ENCODE measurements around the gene CSNK1G3.

Gene CSNK1G3

DNA sequence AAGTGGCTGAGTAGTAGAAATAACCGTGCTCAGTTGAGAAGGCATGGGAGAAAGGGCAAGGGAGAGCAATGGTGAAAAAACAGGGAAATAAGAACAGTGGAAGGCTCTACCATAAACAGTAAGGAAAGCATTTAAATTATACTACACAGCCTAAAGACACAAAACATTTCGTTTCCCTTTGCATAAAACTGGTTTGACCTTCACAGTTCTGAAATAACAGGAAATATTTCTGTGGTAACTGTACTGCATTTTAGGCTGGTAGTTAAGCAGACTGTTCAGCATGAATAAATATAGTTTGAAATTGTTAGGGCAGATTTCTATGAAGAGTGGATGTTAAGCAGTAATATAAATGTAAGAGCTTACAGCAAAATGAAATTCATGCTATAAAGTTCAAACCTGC lies 147.5 kb downstream of the CSNK1G3 start:
- H3K14ac ChIP-seq (ENCODE audit: low read length): no peak overlapping the region
- H4K8ac ChIP-seq (ENCODE audit: low read depth, low read length): no peak overlapping the region
- H4K12ac ChIP-seq (ENCODE audit: low read depth, low read length): no peak overlapping the region
- H3K79me1 ChIP-seq (ENCODE audit: low read length): no peaks in the 10 kb centered on the region
- H3K4ac ChIP-seq (ENCODE audit: low read depth, low read length): no peak overlapping the region
- H3K4me2 ChIP-seq (ENCODE audit: low read length): no peak overlapping the region
- H3K9me3 ChIP-seq (ENCODE audit: insufficient read depth, low read depth, low read length): peaks cover 2% of the 10 kb centered on the region
- WGBS (ENCODE audit: extremely low coverage, insufficient coverage, insufficient read length): no CpG with 5 or more reads among the region's 2 CpGs
- H3K27me3 ChIP-seq (ENCODE audit: insufficient read depth, low read length): no peaks in the 10 kb centered on the region
- no peak overlapping the region for H3K4me3 ChIP-seq (ENCODE audit: low read depth, low read length)
- H3K4me1 ChIP-seq (ENCODE audit: control insufficient read depth in 1 of 2, insufficient read depth in 2 of 2, low read length in 2 of 2): no peaks in the 10 kb centered on the region
- no peaks in the 10 kb centered on the region for H3K79me2 ChIP-seq (ENCODE audit: control insufficient read depth, insufficient read depth, low read length, poor library complexity)
- no peak overlapping the region for H2BK5ac ChIP-seq (ENCODE audit: low read depth, low read length, poor library complexity)
- H3K9ac ChIP-seq (ENCODE audit: low read length): no peak overlapping the region
- no peak overlapping the region for H4K91ac ChIP-seq (ENCODE audit: low read depth, low read length)
- H2BK120ac ChIP-seq (ENCODE audit: insufficient read depth, low read length, poor library complexity): no peak overlapping the region
- no peak overlapping the region for H2BK12ac ChIP-seq (ENCODE audit: low read length)
- H2AK5ac ChIP-seq (ENCODE audit: low read length): no peak overlapping the region
- H3K36me3 ChIP-seq (ENCODE audit: control insufficient read depth in 1 of 2, insufficient read depth in 2 of 2, low read length in 2 of 2): no peaks in the 10 kb centered on the region
- DNase-seq: no peak
- no peak overlapping the region for H3K18ac ChIP-seq (ENCODE audit: low read length)
- no peak overlapping the region for H3K23ac ChIP-seq (ENCODE audit: low read length)
- no peak overlapping the region for H3K27ac ChIP-seq (ENCODE audit: low read depth, low read length)
- H2AFZ ChIP-seq (ENCODE audit: insufficient read depth, low read length, poor library complexity): no peak overlapping the region

DNA sequence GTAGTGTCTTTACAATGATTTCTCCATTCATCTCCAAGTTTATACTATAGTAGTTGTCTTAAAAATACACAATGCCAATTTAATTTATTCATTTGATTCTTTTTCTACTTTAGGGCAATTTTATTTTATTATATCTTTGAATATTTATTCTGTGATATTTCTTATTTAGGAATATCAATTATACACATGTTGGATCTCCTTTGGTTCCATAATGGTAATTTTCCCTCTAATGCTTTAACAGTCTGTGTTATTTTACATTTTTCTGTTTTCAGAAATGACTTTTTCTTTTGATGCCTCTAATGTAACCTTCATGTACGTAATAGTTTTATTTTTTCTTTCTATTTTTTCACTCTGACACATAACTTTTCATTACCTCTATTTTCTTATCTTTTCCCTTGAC lies 153.0 kb downstream of the CSNK1G3 start:
- no peak overlapping the region for H3K18ac ChIP-seq (ENCODE audit: low read length)
- no peak overlapping the region for H3K4me3 ChIP-seq (ENCODE audit: low read depth, low read length)
- no peak overlapping the region for H3K27ac ChIP-seq (ENCODE audit: low read depth, low read length)
- no peak overlapping the region for H2BK12ac ChIP-seq (ENCODE audit: low read length)
- no peak overlapping the region for H4K8ac ChIP-seq (ENCODE audit: low read depth, low read length)
- H3K79me1 ChIP-seq (ENCODE audit: low read length): no peaks in the 10 kb centered on the region
- no peak overlapping the region for H3K4ac ChIP-seq (ENCODE audit: low read depth, low read length)
- H3K27me3 ChIP-seq (ENCODE audit: insufficient read depth, low read length): no peaks in the 10 kb centered on the region
- no peak overlapping the region for H3K23ac ChIP-seq (ENCODE audit: low read length)
- no peak overlapping the region for H2BK5ac ChIP-seq (ENCODE audit: low read depth, low read length, poor library complexity)
- no peak overlapping the region for H4K91ac ChIP-seq (ENCODE audit: low read depth, low read length)
- no peak overlapping the region for H3K4me2 ChIP-seq (ENCODE audit: low read length)
- H3K79me2 ChIP-seq (ENCODE audit: control insufficient read depth, insufficient read depth, low read length, poor library complexity): no peaks in the 10 kb centered on the region
- H2BK120ac ChIP-seq (ENCODE audit: insufficient read depth, low read length, poor library complexity): no peak overlapping the region
- H3K4me1 ChIP-seq (ENCODE audit: control insufficient read depth in 1 of 2, insufficient read depth in 2 of 2, low read length in 2 of 2): no peaks in the 10 kb centered on the region
- no peaks in the 10 kb centered on the region for H3K36me3 ChIP-seq (ENCODE audit: control insufficient read depth in 1 of 2, insufficient read depth in 2 of 2, low read length in 2 of 2)
- no peak for DNase-seq
- no peak overlapping the region for H3K14ac ChIP-seq (ENCODE audit: low read length)
- no peak overlapping the region for H4K12ac ChIP-seq (ENCODE audit: low read depth, low read length)
- no peaks in the 10 kb centered on the region for H3K9me3 ChIP-seq (ENCODE audit: insufficient read depth, low read depth, low read length)
- no peak overlapping the region for H3K9ac ChIP-seq (ENCODE audit: low read length)
- H2AFZ ChIP-seq (ENCODE audit: insufficient read depth, low read length, poor library complexity): no peak overlapping the region
- no CpG with 5 or more reads among the region's 1 CpG for WGBS (ENCODE audit: extremely low coverage, insufficient coverage, insufficient read length)
- no peak overlapping the region for H2AK5ac ChIP-seq (ENCODE audit: low read length)

DNA sequence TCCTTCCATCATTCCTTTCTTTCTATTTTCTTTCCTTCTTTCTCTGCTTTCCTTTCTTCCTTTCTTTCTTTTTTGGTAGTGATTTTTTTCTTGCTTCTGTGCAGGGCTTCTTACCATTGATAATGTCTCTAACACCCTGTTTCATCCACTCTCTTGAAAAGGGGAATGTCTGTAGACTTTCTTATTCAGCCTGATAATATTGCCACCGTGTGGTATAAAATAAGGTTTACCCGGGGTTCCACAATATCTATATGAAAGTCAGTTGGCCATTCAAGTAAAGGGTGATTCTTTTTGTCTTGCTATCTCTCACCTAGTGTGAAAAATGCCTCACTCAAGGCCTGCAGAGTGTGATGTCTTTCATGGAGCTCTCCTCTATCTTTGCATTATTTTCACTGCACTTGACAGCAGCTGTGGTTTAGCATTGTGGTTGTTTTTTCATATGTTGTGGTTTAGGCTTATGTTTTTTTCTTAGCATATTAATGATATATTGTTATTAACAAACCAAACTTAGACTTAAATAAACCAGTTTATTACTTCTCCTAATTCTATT lies 153.9 kb downstream of the CSNK1G3 start:
- H3K4me3 ChIP-seq (ENCODE audit: low read depth, low read length): no peak overlapping the region
- H3K14ac ChIP-seq (ENCODE audit: low read length): no peak overlapping the region
- no peak overlapping the region for H3K4ac ChIP-seq (ENCODE audit: low read depth, low read length)
- H2BK120ac ChIP-seq (ENCODE audit: insufficient read depth, low read length, poor library complexity): no peak overlapping the region
- WGBS (ENCODE audit: extremely low coverage, insufficient coverage, insufficient read length): no CpG with 5 or more reads among the region's 2 CpGs
- H3K27me3 ChIP-seq (ENCODE audit: insufficient read depth, low read length): no peaks in the 10 kb centered on the region
- H3K79me1 ChIP-seq (ENCODE audit: low read length): no peaks in the 10 kb centered on the region
- no peaks in the 10 kb centered on the region for H3K79me2 ChIP-seq (ENCODE audit: control insufficient read depth, insufficient read depth, low read length, poor library complexity)
- H3K27ac ChIP-seq (ENCODE audit: low read depth, low read length): no peak overlapping the region
- no peak overlapping the region for H2AFZ ChIP-seq (ENCODE audit: insufficient read depth, low read length, poor library complexity)
- H3K4me1 ChIP-seq (ENCODE audit: control insufficient read depth in 1 of 2, insufficient read depth in 2 of 2, low read length in 2 of 2): no peaks in the 10 kb centered on the region
- H3K36me3 ChIP-seq (ENCODE audit: control insufficient read depth in 1 of 2, insufficient read depth in 2 of 2, low read length in 2 of 2): no peaks in the 10 kb centered on the region
- H4K12ac ChIP-seq (ENCODE audit: low read depth, low read length): no peak overlapping the region
- no peak overlapping the region for H3K18ac ChIP-seq (ENCODE audit: low read length)
- H3K9ac ChIP-seq (ENCODE audit: low read length): no peak overlapping the region
- DNase-seq: no peak
- no peak overlapping the region for H2BK5ac ChIP-seq (ENCODE audit: low read depth, low read length, poor library complexity)
- no peak overlapping the region for H4K91ac ChIP-seq (ENCODE audit: low read depth, low read length)
- no peak overlapping the region for H4K8ac ChIP-seq (ENCODE audit: low read depth, low read length)
- no peaks in the 10 kb centered on the region for H3K9me3 ChIP-seq (ENCODE audit: insufficient read depth, low read depth, low read length)
- H3K4me2 ChIP-seq (ENCODE audit: low read length): no peak overlapping the region
- H2BK12ac ChIP-seq (ENCODE audit: low read length): no peak overlapping the region
- H3K23ac ChIP-seq (ENCODE audit: low read length): no peak overlapping the region
- no peak overlapping the region for H2AK5ac ChIP-seq (ENCODE audit: low read length)
